HG03039 (cell line): ENCODE results near the gene BIRC7.
"Not testable (repeated sequence)": the region's sequence is repeated elsewhere in the genome, so short reads cannot be mapped to it uniquely, and the experiment has no call there.

Source experiments
- ATAC-seq: cut with Tn5 transposase; IDR thresholded peaks from one replicate; pipeline ENCODE4 v1.9.1; 2021; ENCODE audit warnings: mild to moderate bottlenecking, moderate library complexity; ENCODE audit not compliant: unreplicated experiment

BIRC7 gene

GRCh38 chr20:63206878-63207277, 28.8 kb upstream of the BIRC7 start:
- no peak for ATAC-seq

GRCh38 chr20:63208346-63208909, 27.3 kb upstream of the BIRC7 start:
- no peak for ATAC-seq

GRCh38 chr20:63210011-63210605, 25.6 kb upstream of the BIRC7 start:
- no peak for ATAC-seq

GRCh38 chr20:63212393-63212730, 23.3 kb upstream of the BIRC7 start:
- ATAC-seq, result no peak

- ATAC-seq, result no peak
These were observed 22.9 kb upstream of the BIRC7 start for GRCh38 chr20:63212792-63213191.

GRCh38 chr20:63214514-63214913, 21.2 kb upstream of the BIRC7 start:
- no peak for ATAC-seq

- ATAC-seq, result peak; percentile 9
These were observed 20.3 kb upstream of the BIRC7 start for GRCh38 chr20:63215101-63216040.

- ATAC-seq, result peak; percentile 80
These were observed 19.5 kb upstream of the BIRC7 start, which contains the start of gene YTHDF1 for GRCh38 chr20:63216041-63216848. YTHDF1 (minus strand) TSS chr20:63216131; CDS start chr20:63215892, 239 bp downstream.

- no peak for ATAC-seq
These were observed 18.7 kb upstream of the BIRC7 start for GRCh38 chr20:63216849-63217471.

GRCh38 chr20:63217706-63218105, 18.0 kb upstream of the BIRC7 start:
- no peak for ATAC-seq

- no peak for ATAC-seq
These were observed 16.8 kb upstream of the BIRC7 start for GRCh38 chr20:63218701-63219446.

GRCh38 chr20:63219447-63219821, 16.3 kb upstream of the BIRC7 start:
- ATAC-seq, result no peak

GRCh38 chr20:63219866-63220521, 15.7 kb upstream of the BIRC7 start:
- no peak for ATAC-seq

- no peak for ATAC-seq
These were observed 14.9 kb upstream of the BIRC7 start for GRCh38 chr20:63220696-63221399.

- not testable (repeated sequence) for ATAC-seq
These were observed 14.2 kb upstream of the BIRC7 start for GRCh38 chr20:63221400-63222053.

- no peak for ATAC-seq
These were observed 13.2 kb upstream of the BIRC7 start for GRCh38 chr20:63222541-63222940.

GRCh38 chr20:63223121-63223825, 12.4 kb upstream of the BIRC7 start:
- ATAC-seq, result no peak

- no peak for ATAC-seq
These were observed 11.9 kb upstream of the BIRC7 start for GRCh38 chr20:63223826-63224207.
